GM23248 (cell line): ENCODE data around the gene PPFIA1.

ENCODE experiments used
- EZH2 ChIP-seq: fragments of 200-600 bp; sonication (generic); IDR thresholded peaks from 2 replicates; pipeline ENCODE4 v1.6.1; 2018; ENCODE audit warnings: antibody characterized with exemption, mild to moderate bottlenecking; ENCODE audit not compliant: insufficient read depth, poor library complexity, severe bottlenecking
- EZH2phosphoT487 ChIP-seq: fragments of 200-600 bp; sonication (generic); IDR thresholded peaks from 2 replicates; pipeline ENCODE4 v1.6.1; 2018; ENCODE audit warnings: antibody characterized with exemption, moderate library complexity, mild to moderate bottlenecking, low read depth; ENCODE audit not compliant: insufficient read depth

DNA sequence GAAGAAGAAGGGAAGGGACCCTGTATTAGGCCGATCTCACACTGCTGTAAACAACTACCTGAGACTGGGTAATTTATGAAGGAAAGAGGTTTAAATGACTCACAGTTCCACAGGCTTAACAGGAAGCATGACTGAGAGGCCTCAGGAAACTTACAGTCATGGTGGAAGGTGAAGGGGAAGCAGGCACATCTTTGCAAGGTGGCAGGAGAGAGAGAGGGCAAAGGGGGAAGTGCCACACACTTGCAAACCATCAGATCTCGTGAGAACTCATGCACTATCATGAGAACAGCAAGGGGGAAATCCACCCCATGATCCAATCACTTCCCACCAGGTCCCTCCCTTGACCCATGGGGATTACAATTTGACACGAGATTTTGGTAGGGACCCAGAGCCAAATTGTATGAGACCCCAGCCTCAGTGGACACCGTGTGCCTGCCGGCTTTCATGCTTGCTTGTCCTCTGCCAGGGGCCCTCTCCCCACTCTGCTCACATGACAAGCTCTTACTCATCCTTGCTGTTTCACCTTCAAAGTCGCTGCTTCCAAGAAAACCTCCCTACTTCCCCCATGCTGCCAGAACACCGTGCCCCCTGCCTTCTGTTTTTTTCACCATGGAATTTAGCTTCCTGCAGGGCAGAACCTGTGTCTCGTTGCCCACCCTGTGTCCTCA is 23.3 kb upstream of the PPFIA1 start:
- TF ChIP-seq EZH2 (no peak), EZH2phosphoT487 (no peak)
